ENCODE measurements around the gene MISP3. TPM values are rescaled to one million over a fixed set of nuclear protein-coding genes. Genes with fewer than 3 reads are reported as not detected.

MISP3 gene
- total RNA-seq, 3 donors from 2014 or later, result 13.6 to 34.2 (median 32.9) TPM

GRCh38 chr19:14052470-14052869, 20.1 kb upstream of the MISP3 start:
- intact Hi-C loops (cut with DNase I, micrococcal nuclease), result no loop called here
- Histone ChIP-seq H3K9me3 (no peaks in the 10 kb centered on the region), H3K36me3 (ENCODE audit: low read depth) (no peaks in the 10 kb centered on the region), H3K4me1 (ENCODE audit: low read depth) (no peaks in the 10 kb centered on the region), H3K4me3 (no peak overlapping the region)
- TF ChIP-seq CTCF (IDR thresholded peaks at IDR 0.05), result no peak
- DNase-seq (no peak), ATAC-seq (no peak)

- Histone ChIP-seq H3K4me1 (ENCODE audit: low read depth) (peaks cover 4% of the 10 kb centered on the region), H3K36me3 (ENCODE audit: low read depth) (no peaks in the 10 kb centered on the region), H3K4me3 (no peak overlapping the region), H3K9me3 (no peaks in the 10 kb centered on the region)
- intact Hi-C loops (cut with DNase I, micrococcal nuclease), result no loop called here
- no peak for TF ChIP-seq CTCF (IDR thresholded peaks at IDR 0.05)
- no peak for DNase-seq
- ATAC-seq, result no peak
These were observed 19.6 kb upstream of the MISP3 start for GRCh38 chr19:14053032-14053431.

- no peak for DNase-seq
- no peaks in the 10 kb centered on the region for H3K36me3 ChIP-seq (ENCODE audit: low read depth)
- no peak for ATAC-seq
- intact Hi-C loops (cut with DNase I, micrococcal nuclease), result no loop called here
- H3K9me3 ChIP-seq, result no peaks in the 10 kb centered on the region
- H3K4me1 ChIP-seq (ENCODE audit: low read depth), result peaks cover 4% of the 10 kb centered on the region
- H3K4me3 ChIP-seq, result no peak overlapping the region
- TF ChIP-seq CTCF (IDR thresholded peaks at IDR 0.05), result no peak
These were observed 19.1 kb upstream of the MISP3 start for GRCh38 chr19:14053500-14053899.

- H3K4me3 ChIP-seq, result no peak overlapping the region
- no peak for DNase-seq
- intact Hi-C loops (cut with DNase I, micrococcal nuclease), result no loop called here
- no peak for TF ChIP-seq CTCF (IDR thresholded peaks at IDR 0.05)
- no peaks in the 10 kb centered on the region for H3K36me3 ChIP-seq (ENCODE audit: low read depth)
- ATAC-seq, result no peak
- no peaks in the 10 kb centered on the region for H3K9me3 ChIP-seq
- peaks cover 4% of the 10 kb centered on the region for H3K4me1 ChIP-seq (ENCODE audit: low read depth)
These were observed 18.5 kb upstream of the MISP3 start for GRCh38 chr19:14054099-14054498.

GRCh38 chr19:14054721-14055120, 17.9 kb upstream of the MISP3 start:
- intact Hi-C loops (cut with DNase I, micrococcal nuclease), result no loop called here
- ATAC-seq, result no peak
- no peak for TF ChIP-seq CTCF (IDR thresholded peaks at IDR 0.05)
- H3K4me3 ChIP-seq, result no peak overlapping the region
- H3K9me3 ChIP-seq, result no peaks in the 10 kb centered on the region
- DNase-seq, result no peak
- peaks cover 4% of the 10 kb centered on the region for H3K4me1 ChIP-seq (ENCODE audit: low read depth)
- H3K36me3 ChIP-seq (ENCODE audit: low read depth), result no peaks in the 10 kb centered on the region

GRCh38 chr19:14055396-14055795, 17.2 kb upstream of the MISP3 start:
- intact Hi-C loops (cut with DNase I, micrococcal nuclease), result no loop called here
- DNase-seq, result no peak
- no peak overlapping the region for H3K4me3 ChIP-seq
- no peaks in the 10 kb centered on the region for H3K9me3 ChIP-seq
- H3K36me3 ChIP-seq (ENCODE audit: low read depth), result no peaks in the 10 kb centered on the region
- peaks cover 4% of the 10 kb centered on the region for H3K4me1 ChIP-seq (ENCODE audit: low read depth)
- ATAC-seq, result no peak
- no peak for TF ChIP-seq CTCF (IDR thresholded peaks at IDR 0.05)

All from mucosa of descending colon (tissue), 3 donors.